ENCODE measurements around the gene ALOX15.
A peak's percentile ranks its signal among the peaks of the same experiment; 100 is the strongest.
"Not testable (repeated sequence)": the region's sequence is repeated elsewhere in the genome, so short reads cannot be mapped to it uniquely, and the experiment has no call there.

ALOX15 gene

GRCh38 chr17:4610656-4611055 is 30.8 kb downstream of the ALOX15 start:
- DNase-seq = no peak

GRCh38 chr17:4610162-4610561 is 31.3 kb downstream of the ALOX15 start:
- DNase-seq = no peak

GRCh38 chr17:4609761-4610160 is 31.7 kb downstream of the ALOX15 start:
- DNase-seq = no peak

- no peak for DNase-seq
These were observed 33.7 kb downstream of the ALOX15 start for GRCh38 chr17:4607773-4608187.

- no peak for DNase-seq
These were observed 34.2 kb downstream of the ALOX15 start for GRCh38 chr17:4607261-4607741.

GRCh38 chr17:4605826-4606225 is 35.7 kb downstream of the ALOX15 start:
- DNase-seq = no peak

GRCh38 chr17:4604736-4605135 is 36.7 kb downstream of the ALOX15 start:
- DNase-seq = not testable (repeated sequence)

GRCh38 chr17:4604111-4604644 is 37.3 kb downstream of the ALOX15 start:
- peak; percentile 86 for DNase-seq

- DNase-seq = no peak
These were observed 39.4 kb downstream of the ALOX15 start for GRCh38 chr17:4602041-4602440.

GRCh38 chr17:4601326-4601725 is 40.2 kb downstream of the ALOX15 start:
- DNase-seq = no peak

- peak; percentile 69 for DNase-seq
These were observed 40.9 kb downstream of the ALOX15 start for GRCh38 chr17:4600563-4600962.

- DNase-seq = peak; percentile 85
These were observed 41.8 kb downstream of the ALOX15 start for GRCh38 chr17:4599505-4600281.

GRCh38 chr17:4598776-4599504 is 42.5 kb downstream of the ALOX15 start:
- no peak for DNase-seq

GRCh38 chr17:4597975-4598374 is 43.5 kb downstream of the ALOX15 start:
- DNase-seq = no peak

GRCh38 chr17:4596636-4597380 is 44.7 kb downstream of the ALOX15 start:
- no peak for DNase-seq

GRCh38 chr17:4595685-4596342 is 45.7 kb downstream of the ALOX15 start:
- not testable (repeated sequence) for DNase-seq

GRCh38 chr17:4594931-4595684 is 46.4 kb downstream of the ALOX15 start:
- DNase-seq = peak; percentile 84

- no peak for DNase-seq
These were observed 47.1 kb downstream of the ALOX15 start for GRCh38 chr17:4594406-4594805.

- DNase-seq = no peak
These were observed 48.5 kb downstream of the ALOX15 start for GRCh38 chr17:4593021-4593421.

GRCh38 chr17:4592240-4593005 is 49.1 kb downstream of the ALOX15 start:
- DNase-seq = no peak

GRCh38 chr17:4591529-4591928 is 49.9 kb downstream of the ALOX15 start:
- DNase-seq = peak; percentile 35

Measured in NCI-H82 (cell line).